Activated CD4-positive, alpha-beta T cell treated with anti-CD3 and anti-CD28 coated beads, Interleukin-2, amount 50 U/mL, for 48 hours (primary cell): ENCODE measurements around the gene GALNT1.

Experiments
- DNase-seq, 2 experiments: peaks; one replicate each; pipeline ENCODE4 v3.0.0-alpha.2; 2020

Gene GALNT1

GRCh38 chr18:35728676-35729075 lies 147.1 kb downstream of the GALNT1 start:
- DNase-seq: no peak

GRCh38 chr18:35729991-35730668 lies 148.6 kb downstream of the GALNT1 start:
- no peak for DNase-seq

GRCh38 chr18:35730691-35731370 lies 149.3 kb downstream of the GALNT1 start:
- DNase-seq: no peak

- no peak for DNase-seq
These were observed 150.2 kb downstream of the GALNT1 start for GRCh38 chr18:35731701-35732100.

GRCh38 chr18:35732162-35732561 lies 150.6 kb downstream of the GALNT1 start:
- no peak for DNase-seq

GRCh38 chr18:35732636-35733035 lies 151.1 kb downstream of the GALNT1 start:
- no peak for DNase-seq

- no peak for DNase-seq
These were observed 151.9 kb downstream of the GALNT1 start for GRCh38 chr18:35733408-35733807.

GRCh38 chr18:35736696-35737095 lies 155.2 kb downstream of the GALNT1 start:
- DNase-seq: no peak

- DNase-seq: no peak
These were observed 158.2 kb downstream of the GALNT1 start for GRCh38 chr18:35739778-35740177.

- DNase-seq: no peak
These were observed 159.1 kb downstream of the GALNT1 start for GRCh38 chr18:35740656-35741055.

GRCh38 chr18:35743916-35744315 lies 162.4 kb downstream of the GALNT1 start:
- DNase-seq: no peak

GRCh38 chr18:35745814-35746213 lies 164.3 kb downstream of the GALNT1 start:
- DNase-seq: no peak

GRCh38 chr18:35746826-35747339 lies 165.3 kb downstream of the GALNT1 start:
- DNase-seq: no peak

GRCh38 chr18:35747894-35748472 lies 166.4 kb downstream of the GALNT1 start:
- DNase-seq: no peak

- no peak for DNase-seq
These were observed 168.2 kb downstream of the GALNT1 start for GRCh38 chr18:35749701-35750100.

GRCh38 chr18:35750929-35751328 lies 169.4 kb downstream of the GALNT1 start:
- no peak for DNase-seq

- no peak for DNase-seq
These were observed 171.9 kb downstream of the GALNT1 start for GRCh38 chr18:35753306-35753910.

- DNase-seq: no peak
These were observed 172.9 kb downstream of the GALNT1 start for GRCh38 chr18:35754464-35754863.

GRCh38 chr18:35755369-35755768 lies 173.8 kb downstream of the GALNT1 start:
- no peak for DNase-seq

- DNase-seq: peak; percentile 29 to 46
These were observed 175.1 kb downstream of the GALNT1 start for GRCh38 chr18:35756506-35757117.
